ENCODE data around the gene SLC16A9.

Gene SLC16A9

DNA sequence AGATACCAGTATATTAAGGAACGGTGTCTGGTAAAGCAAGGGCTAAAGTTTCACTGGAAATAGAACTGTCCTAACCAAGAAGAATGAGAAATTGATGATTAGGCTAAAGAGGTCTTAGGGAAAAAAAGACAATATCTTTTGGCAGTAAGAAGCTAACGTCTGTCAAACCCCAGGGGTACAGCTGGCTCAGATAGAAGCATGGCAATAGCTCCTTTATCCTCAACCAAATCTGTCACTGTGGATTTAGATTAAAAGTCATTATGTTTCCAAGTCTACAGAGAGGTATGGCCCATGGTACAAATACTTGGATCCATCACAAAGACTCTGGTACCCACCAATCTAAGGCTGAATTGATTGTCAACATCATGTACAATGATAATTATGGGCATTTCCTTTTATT, 8.6 kb upstream of the SLC16A9 start:
- DNase-seq: no peak

DNA sequence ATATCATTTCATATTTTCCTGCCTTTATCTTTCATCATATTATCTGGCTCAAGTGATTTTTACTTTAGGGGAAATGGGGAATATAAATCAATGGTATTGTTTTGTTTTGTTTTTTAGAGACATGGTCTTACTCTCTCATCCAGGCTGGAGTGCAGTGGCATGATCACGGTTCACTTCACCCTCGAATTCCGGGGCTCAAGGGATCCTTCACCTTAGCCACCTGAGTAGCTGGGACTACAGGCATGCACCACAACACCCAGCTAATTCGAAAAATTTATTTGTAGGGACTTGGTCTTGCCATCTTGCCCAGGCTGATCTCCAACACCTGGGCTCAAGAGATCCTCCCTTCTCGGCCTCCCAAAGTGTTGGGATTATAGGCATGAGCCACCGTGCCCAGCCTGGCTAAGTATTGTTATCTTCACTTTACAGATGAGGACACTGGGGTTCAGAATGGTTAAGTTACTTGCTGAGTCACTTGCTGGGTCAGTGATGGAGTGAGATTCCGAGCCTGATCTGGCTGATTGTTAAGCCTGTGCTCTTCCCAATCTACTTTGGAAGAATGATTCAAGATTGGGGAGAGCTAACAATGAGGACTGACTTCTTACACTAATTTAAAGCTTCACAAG, 3.7 kb upstream of the SLC16A9 start:
- no peak for DNase-seq

DNA sequence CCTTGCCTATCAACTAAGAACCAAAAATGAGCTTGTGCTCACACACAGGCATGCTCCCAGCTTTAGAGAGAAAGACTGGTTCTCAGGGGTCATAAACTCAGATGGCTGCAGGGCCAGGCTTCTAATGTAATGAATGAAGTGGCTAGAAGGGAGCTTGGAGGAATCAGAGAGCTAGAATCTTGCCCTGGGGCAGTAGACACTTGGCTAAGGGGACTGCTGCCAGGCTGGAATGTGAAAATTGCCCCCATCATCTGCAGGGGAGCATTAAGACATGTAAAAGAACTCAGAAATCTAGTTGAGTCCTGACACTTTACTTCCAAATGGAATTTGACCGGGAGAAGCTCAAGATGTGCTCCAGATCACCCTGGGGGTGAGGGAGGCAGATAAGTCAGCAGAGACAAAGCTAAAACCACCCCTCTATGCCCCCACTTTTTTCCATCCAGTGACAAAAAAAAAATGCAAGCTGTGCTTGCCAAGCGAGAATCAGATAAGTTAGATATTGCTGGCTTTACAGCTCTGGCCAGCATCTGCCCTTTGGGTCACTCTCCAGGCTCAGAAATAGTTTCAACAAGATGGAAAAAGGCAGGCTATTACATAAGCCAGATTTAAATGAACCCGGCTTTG, 2.3 kb upstream of the SLC16A9 start:
- DNase-seq: no peak

DNA sequence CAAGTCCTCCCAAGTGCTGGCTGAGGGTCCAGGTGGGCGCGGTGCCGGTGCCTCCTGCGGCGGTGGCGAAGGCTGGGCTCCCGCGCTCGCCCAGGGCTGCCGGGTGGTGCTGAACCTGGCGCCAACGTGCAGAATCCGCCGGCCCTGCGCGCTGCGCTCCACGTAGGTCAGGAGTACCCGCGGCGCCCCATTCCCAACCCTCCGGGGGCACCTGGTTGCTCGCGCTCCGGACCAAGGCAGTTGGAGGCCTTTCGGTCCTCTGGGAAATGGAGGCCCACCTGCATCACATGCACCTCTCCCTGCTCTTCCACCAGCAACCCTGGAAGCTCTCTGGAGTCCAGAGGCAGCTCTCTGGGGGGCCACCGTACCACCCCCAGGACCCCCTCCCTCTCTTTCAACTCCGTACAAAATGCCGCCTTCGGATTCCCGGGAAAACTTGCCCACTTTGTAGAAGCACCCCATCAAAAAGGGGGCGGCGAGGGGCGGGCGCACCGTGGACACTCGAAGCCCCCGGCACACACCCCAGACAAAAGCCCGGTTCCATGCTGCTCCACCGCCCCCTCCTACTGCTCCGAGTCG, 745 bp downstream of the SLC16A9 start:
- no peak for DNase-seq

DNA sequence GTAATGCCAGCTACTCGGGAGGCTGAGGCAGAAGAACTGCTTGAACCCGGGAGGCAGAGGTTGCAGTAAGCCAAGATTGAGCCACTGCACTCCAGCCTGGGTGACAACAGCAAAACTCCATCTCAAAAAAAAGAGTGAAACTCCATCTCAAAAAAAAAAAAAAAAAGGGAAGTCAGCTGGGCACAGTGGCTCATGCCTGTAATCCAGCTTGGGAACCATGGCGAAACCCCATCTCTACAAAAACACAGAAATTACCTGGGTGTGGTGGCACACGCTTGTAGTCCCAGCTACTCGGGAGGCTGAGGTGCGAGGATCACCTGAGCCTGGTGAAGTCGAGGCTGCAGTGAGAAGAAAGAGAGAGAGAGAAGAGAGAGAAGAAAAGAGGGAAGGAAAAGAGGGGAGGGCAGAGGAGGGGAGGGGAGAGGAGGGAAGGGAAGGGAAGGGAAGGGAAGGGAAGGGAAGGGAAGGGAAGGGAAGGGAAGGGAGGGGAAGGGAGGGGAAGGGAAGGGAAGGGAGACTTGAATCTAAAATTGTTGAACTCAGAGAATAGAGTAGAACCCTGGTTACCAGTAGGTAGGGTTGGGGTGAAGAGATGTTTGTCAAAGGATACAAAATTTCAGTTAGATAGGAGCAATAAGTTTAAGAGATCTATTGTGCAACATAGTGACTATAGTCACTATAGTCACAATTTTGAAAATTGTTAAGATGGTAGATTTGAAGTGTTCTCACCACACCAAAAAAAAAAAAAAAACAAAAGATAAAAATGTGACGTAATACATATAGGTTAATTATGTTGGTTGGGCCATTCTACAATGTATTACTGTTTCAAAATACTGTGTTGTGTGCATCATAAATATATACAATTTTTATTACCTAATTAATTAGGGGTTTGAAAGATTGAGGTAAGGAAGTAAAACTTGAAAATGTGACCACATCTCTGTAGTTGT, 2.5 kb downstream of the SLC16A9 start:
- no peak for DNase-seq

DNA sequence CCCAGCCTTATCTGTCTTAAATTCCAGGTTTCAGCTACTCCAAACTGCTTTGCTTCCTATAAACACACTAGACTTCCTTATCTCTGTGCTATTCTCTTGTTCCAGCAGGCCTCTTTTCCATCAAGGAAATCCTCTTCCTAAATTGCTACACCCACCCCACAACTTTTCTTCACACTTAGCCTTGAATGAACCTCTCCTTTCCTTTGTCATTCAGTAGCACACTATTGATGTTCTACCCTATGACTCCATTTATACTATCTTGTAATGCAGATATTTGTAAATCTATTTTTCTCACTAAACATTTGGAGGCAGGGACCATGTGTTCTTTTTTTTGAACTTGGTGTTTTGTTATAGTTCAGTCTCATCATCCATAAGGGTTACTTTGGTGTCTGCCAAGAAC, 3.7 kb downstream of the SLC16A9 start:
- no peak for DNase-seq

DNA sequence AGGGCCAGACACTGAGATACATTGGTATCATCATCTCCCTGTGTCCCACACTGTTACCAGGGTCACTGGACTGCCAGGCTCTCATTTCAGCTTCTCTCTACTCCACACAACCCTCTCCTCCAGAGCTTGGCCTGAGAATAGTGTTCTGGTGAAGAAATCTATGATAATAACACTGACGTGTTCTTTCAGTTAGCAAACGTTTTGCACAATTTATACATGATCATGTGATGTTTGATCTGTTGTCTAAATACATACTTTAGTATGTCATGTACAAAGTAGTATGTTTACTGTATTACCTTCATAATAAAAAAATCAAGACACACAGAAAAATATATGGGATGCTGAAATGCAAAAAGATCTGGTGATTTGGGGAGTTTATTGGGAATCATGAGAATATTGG, 5.0 kb downstream of the SLC16A9 start:
- DNase-seq: no peak

DNA sequence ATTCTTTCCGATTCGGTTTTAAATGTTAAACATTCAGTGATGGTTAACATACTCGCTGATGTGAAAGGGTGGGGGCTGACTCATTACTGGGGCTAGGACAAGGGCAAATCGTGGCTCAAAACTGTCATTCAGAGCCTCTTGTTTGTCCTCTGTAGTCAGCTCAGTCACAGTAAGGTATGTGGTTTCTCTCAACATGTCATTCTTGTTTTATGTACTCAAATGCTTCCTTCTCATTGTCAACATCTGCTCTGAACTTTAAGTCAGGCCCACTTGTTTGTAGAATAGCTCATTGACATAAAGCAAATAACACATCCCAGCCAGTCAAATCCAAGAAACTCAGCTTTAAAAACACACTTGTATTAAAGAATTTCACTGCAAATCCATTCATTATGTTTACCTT, 7.3 kb downstream of the SLC16A9 start:
- DNase-seq: no peak

DNA sequence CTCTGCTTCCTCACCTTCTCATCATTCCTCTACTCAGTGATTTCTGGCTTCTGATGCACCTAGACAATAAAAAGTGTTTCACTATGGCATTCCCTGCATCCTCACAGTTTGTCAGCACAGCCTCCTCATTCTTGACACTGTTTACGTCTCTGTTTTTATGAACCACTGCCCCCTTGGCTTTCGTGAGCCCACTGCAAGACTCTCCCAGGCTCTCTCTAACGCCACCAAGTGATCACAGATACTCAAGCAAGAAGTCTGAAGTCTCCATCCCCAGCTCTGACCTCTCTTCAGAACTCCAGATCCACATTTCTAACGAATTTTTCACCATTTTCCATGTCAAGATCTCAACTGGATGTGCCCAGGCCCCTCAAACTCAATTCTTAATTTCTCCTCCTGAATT, 8.9 kb downstream of the SLC16A9 start:
- no peak for DNase-seq

DNA sequence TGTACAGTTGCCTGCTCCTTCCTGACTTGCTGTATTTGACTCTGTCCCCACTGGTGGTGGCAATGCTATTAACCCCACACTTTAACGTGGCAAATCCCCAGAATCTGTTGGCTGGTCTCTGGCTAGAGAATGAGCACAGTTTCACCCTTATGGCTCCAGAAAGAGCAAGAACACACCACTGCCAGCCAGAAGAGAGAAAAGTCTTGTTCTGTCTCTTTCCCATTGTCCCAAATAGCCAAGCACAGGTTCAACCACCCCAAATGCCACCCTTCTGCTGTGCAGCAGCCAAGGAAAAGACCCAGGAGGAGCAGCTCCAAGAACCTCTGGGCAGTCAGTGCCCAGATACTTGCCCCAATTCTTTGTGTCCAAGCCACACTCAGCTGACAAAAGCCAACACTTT, 11.3 kb downstream of the SLC16A9 start:
- no peak for DNase-seq

DNA sequence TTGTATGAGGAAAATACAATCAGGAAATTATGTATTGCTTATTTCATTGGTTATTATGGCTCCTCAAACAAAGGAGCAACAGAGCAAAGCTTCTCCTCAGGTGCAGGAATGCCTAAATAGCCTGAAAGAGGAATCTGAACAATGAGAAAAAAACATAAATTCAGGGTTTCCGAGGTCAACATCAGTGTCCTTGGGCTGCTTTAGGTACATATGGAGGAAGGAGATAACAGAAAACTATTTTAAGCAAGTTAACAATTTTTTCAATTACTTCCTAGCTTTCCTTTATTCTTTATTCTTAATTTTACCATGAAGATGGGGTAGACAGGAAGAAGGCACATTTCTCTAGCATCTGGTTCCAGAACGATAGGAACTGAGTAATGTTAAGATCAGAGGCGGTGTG, 14.0 kb downstream of the SLC16A9 start:
- DNase-seq: no peak

DNA sequence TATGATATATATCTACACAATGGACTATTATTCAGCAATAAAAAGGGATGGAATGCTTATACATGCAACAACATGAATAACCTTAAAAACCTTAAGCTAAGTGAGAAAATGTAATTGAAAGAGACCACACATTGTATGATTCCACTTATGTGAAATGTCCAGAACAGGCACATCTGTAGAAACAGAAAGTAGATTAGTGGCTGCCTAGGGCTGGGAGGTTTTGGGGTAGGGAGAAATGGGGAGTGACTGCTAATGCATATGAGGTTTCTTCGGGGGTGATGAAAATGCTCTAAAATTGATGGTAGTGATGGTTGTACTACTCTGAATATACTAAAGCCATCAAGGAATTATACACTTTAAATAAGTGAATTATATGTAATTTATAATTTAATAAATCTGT, 14.7 kb downstream of the SLC16A9 start:
- no peak for DNase-seq

DNA sequence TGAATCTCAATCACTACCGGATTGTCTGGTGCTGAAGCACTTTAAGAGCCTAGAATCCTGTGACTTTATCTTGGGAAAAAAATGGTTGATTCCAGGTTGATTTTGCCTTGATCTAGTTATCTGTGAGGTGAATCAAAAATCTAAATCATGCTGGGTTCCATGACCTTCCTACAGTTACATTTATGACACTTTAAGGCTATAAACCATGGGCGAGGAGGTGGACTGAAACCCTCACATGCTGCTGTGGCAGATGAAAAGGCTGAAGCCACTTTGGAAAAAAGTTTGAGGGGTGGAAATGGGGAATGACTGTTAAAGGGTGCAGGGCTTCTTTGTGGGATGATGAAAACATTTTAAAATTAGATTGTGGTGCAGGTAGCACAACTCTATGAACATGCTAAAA, 17.5 kb downstream of the SLC16A9 start:
- no peak for DNase-seq

DNA sequence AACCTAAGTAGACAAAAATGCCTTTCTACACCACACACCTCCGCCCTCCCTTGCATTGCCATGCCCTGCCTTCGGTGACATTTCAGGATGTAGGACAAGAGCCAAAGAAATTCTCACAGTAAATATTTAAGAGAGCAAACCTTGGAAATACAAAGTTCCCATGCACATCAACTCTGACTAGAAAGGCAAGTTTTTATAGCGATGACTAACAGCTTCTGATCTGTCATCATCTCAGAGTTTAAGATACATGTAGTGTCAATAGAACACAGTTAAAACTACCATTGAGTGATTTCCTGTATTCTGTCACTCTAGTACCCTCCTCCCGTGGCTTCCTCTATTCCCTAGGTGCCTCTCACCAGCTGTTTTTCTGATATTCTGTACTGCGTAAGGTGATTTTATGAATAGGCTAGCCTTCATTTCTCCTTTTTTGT, 20.7 kb downstream of the SLC16A9 start:
- no peak for DNase-seq

DNA sequence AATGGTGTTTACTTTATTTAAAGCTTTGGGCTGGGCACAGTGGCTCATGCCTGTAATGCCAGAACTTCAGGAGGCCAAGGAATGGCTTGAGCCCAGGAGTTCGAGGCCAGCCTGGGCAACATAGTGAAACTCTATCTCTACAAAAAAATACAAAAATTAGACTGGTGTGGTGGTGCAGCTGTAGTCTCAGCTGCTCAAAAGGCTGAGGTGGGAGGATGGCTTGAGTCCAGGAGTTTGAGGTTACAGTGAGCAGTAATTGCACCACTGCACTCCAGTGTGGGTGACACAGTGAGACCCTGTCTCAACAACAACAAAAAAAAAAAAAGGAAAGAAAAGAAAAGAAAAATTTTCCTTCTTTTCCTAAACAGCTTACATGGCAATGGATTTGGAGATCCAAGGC, 22.0 kb downstream of the SLC16A9 start:
- DNase-seq: no peak

DNA sequence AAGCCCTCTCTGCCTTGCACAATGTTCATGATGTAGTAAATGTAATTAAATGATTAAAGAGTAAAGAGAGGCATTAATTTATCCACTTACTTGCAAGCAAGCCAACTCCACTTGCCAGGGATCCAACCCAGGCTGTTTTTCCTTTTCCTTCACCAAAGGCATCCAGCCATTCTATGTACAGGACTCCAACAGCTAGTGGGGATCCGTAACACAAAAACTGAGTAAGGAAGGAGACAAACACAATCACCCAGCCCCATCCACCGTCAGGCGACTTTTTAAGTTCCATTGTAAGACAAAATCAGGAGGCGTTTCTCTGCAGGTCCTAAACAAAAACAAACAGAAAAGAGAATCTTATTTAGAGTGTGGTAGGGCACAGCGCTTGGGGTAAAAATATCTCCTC, 25.6 kb downstream of the SLC16A9 start:
- no peak for DNase-seq

DNA sequence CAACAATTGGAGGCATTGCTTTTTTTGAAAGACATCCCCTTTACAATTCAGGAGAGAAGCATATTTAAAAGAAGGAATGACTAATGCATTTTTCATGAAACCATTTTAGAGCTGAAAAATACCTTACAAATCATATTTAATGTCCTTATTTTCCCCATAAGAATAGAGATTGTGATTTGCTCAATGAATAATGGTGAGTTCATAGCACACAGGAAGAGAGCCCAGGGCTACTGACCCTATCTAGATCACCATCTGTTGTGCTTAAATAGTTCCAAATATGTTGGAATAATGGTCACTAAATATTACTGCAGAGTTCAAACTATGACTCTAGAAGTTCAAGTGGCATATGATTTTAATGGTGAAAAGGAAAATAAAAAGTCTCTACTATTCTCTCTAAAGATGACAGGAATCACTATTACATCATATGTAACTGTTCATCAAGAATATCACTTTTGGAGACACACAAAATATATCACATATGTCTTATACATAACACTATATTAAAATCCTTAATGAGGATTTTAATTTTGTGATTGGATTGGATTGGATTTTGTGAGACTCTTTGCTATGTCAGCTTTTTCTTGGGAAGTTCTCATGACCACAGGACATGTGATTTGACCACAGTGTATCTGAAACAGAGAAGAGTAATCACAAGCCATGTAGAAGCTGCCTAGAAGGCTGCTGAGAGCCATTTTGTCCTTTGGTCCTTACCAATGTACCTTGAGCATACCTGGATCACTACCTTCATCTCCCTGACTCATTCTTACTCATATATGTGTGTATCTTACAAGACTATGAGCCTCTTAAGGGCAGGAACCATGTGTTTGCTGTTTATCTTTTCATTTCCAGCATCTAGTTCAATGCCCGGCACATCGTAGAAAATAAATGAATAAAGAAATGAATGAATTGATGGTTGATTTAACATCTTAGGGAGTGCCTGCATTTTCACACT, 26.4 kb downstream of the SLC16A9 start:
- DNase-seq: no peak

DNA sequence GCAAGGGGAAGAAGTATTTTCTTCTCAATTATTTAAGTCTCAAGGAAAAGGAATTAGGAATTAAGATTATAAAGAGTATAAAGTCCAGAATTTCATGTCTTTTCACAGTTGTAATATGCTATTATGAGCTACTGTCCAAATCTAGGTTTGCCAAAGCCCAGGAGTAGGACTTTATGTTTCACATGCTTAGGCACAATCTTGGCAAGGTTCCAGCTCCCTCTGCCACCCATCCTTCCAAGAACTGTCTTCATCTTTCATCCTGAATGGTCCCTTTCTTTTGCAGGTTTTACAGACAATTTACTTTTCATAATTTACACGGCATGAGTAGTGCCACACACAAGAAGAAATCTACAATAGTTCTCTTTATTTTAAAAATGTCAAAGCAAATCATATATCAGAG, 29.5 kb downstream of the SLC16A9 start:
- DNase-seq: no peak

DNA sequence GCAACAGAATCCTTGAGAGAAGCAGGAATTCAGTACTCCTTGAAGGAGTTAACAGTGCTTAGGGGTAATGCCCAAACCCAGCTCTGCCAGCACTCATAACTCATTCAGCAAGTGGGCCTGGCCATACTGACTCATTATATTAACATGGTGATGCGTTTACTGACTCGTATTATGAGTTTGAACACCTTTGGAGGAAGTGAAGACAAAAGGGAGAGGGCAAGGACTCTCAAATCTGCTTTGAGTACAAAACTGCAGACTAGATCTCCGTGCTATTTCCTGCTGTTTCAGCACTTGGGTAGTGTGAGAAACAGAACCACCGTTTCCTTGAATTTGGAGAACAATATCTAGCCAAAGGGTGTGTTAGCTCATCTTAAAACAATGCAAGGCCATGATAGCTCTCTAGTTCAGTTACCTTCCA, 30.8 kb downstream of the SLC16A9 start:
- DNase-seq: no peak

DNA sequence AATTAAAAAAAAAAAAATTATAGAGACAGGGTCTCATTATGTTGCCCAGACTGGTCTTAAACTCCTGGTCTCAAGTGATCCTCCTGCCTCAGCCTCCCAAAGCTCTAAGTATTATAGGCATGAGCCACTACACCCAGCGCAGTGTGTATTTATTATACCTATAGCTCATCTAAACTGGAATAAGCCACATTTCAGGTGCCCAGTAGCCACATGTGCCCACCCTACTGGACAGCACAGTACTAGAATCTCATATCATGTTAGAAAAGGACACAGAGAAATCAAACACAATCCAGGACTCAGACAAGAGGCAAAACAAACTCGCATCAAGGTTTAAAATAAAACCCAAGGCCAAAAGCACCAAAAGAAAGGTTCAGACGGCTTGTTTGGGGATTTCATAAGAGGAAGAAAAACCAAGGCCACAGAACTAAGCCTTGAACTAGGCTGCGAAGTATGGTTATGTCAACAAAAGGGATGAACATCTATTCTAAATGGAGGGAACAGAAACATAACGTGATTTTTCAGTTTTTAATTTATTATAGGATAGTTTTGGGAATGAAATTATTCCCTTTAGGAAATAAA, 32.3 kb downstream of the SLC16A9 start:
- DNase-seq: no peak

DNA sequence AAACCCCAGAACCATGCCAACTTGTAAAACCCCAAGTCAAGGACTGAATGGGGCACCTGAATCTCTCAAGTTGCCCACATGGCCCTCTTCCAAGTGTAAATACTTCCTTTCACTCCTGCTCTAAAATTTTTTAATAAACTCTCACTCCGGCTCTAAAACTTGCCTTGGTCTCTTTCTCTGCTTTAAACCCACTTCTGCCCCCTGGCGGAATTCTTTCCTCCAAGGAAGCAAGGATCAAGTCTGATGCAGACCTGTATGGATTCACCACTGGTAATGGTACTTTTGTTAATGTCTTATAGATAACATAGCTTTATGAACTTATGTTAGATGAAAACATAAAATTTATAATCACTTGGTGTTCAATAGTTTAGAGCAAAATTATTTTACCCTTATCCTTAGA, 33.8 kb downstream of the SLC16A9 start:
- DNase-seq: no peak

DNA sequence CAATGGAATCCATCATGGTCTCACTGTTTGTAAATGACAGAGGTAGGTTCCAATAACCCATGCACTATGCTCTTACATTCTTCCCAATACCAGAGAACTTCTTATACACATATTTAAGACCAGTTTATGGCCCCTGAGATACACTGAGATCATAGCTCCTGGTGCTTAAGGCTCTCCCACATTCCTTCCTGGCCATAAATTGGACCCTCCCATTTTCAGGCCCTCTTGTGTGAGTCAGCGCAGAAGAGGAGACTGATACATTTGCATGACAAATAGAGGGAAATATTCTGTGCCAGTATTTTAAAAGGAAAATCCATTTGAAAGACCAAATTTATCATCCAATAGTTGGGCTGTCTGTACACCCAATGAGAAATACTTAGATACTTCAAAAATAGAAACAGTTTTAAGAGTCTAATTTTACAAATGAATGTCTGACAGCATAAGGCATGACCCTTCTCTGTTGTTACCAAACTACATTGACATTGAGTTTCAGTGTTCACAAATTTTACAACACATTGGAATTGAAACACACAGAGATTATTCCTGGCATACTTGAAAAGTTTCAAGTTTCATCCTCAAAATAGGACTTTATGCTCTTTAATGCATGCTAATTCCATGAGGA, 35.3 kb downstream of the SLC16A9 start:
- no peak for DNase-seq
